Bronchial epithelial cell (primary cell): ENCODE data around the gene LAMTOR4. TPM values are rescaled to one million over a fixed set of nuclear protein-coding genes. Genes with fewer than 3 reads are reported as not detected.

Source experiments
- DNase-seq: peaks from one replicate; pipeline ENCODE4 v3.0.0-alpha.2; 2010; ENCODE audit warnings: low read depth
- FAIRE-seq: peaks from 2 replicates; lab custom pipeline; 2011; peaks lifted over from hg19 to GRCh38; lab: Jason Lieb, UNC
- H3K27me3 ChIP-seq: 2 replicates; pipeline ENCODE4 v1.5.1; 2011; ENCODE audit warnings: low read length; ENCODE audit not compliant: control insufficient read depth, insufficient read depth
- H3K36me3 ChIP-seq: 2 replicates; pipeline ENCODE4 v1.5.1; 2011; ENCODE audit warnings: low read length; ENCODE audit not compliant: control insufficient read depth, insufficient read depth
- H3K4me3 ChIP-seq: 2 replicates; pipeline ENCODE4 v1.5.1; 2011; ENCODE audit warnings: mild to moderate bottlenecking, low read depth, low read length, control low read depth
- total RNA-seq: library from RNA; depleted of rRNA; stranded (reverse); fragments of >200 nt; gene quantifications from 2 replicates; pipeline ENCODE4 v1.2.1, GENCODE V29; 2014
- TF ChIP-seq, protein P1 (sequence below): IDR thresholded peaks from 2 replicates; pipeline ENCODE4 v1.5.1; 2011; ENCODE audit warnings: mild to moderate bottlenecking, moderate library complexity, low read length, control low read depth, inconsistent platforms; ENCODE audit not compliant: insufficient read depth, severe bottlenecking

The LAMTOR4 gene
- total RNA-seq, 1 donor from 2014 or later = 82.7 TPM

DNA sequence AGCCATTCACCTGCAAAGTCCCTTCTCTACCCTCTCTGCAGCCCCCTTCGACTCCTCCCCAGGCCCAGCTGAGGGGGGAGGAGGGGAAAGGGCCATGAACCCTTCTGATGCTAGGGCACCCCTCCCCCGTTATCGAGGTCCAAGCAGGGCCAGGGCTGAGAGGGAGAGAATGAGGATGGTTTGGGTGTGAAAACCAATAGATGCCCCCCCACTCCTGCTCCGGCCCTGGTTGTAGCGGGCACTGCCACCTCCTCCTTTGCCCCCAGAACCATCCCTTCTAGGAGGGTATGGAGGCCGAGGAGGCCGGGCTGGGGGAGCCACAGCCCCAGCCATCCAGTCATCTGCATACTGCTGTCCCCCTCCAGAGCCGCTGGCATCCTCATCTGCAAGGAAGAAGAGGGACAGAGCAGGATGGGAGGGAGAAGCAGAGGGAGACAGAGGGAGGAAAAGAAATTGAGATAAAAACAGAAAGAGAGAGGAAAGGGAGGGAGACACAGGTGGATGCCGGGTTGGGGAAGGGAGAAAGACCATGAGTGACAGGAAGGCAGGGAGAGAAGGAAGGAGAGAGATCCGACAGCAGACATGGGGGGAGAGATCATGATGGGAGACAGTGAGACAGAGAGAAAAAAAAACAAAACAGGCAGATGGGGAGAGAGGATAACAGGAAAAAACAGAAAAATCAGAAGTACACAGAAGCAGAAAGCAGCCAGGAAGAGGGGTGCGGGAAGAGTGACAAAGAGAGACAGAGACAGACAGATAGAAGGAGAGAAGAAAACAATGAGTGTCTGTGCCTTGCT is 21.6 kb downstream of the LAMTOR4 start:
- no peak for FAIRE-seq
- no peak overlapping the region for H3K4me3 ChIP-seq
- TF ChIP-seq, protein P1, sequence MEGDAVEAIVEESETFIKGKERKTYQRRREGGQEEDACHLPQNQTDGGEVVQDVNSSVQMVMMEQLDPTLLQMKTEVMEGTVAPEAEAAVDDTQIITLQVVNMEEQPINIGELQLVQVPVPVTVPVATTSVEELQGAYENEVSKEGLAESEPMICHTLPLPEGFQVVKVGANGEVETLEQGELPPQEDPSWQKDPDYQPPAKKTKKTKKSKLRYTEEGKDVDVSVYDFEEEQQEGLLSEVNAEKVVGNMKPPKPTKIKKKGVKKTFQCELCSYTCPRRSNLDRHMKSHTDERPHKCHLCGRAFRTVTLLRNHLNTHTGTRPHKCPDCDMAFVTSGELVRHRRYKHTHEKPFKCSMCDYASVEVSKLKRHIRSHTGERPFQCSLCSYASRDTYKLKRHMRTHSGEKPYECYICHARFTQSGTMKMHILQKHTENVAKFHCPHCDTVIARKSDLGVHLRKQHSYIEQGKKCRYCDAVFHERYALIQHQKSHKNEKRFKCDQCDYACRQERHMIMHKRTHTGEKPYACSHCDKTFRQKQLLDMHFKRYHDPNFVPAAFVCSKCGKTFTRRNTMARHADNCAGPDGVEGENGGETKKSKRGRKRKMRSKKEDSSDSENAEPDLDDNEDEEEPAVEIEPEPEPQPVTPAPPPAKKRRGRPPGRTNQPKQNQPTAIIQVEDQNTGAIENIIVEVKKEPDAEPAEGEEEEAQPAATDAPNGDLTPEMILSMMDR = no peak
- H3K27me3 ChIP-seq = peaks cover 6% of the 10 kb centered on the region
- DNase-seq = no peak
- no peaks in the 10 kb centered on the region for H3K36me3 ChIP-seq

DNA sequence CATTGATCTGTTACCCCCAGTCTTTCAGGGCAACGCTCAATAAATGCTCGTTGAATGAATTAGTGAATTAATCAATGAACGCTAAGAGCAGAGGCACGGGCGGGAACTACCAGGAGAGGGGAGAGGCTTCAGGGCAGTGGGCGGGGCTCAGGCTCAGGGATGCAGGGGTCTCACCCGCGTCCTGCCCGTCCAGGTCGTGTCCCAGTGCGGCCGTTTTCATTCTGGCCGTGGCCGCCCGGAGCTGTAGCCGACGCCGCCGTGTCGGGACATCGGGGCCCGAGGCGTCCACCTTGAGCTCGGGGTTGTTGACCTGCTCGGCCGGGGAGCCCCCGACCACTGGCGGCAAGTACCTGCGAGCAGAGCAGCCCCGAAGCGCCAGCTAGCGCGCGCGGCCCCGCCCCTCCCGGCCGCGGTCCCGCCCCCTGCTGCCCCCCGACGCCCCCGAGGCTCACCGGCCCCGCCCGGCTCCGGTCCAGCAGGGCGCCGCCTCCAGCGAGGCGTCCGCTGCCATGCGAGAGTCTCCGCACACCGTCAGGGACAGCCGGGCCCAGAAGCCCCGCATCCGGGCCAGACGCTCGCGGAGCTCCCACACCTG is 22.5 kb downstream of the LAMTOR4 start:
- DNase-seq = no peak
- FAIRE-seq = no peak
- no peaks in the 10 kb centered on the region for H3K36me3 ChIP-seq
- TF ChIP-seq, protein P1 = no peak
- H3K27me3 ChIP-seq = peaks cover 6% of the 10 kb centered on the region
- H3K4me3 ChIP-seq = peak overlapping the region; percentile 24

- TF ChIP-seq, protein P1 = no peak
- peak overlapping the region; percentile 24 for H3K4me3 ChIP-seq
- no peak for FAIRE-seq
- H3K36me3 ChIP-seq = no peaks in the 10 kb centered on the region
- DNase-seq = no peak
- H3K27me3 ChIP-seq = peaks cover 6% of the 10 kb centered on the region
Measured at GRCh38 chr7:100171840-100172239, 23.1 kb downstream of the LAMTOR4 start.

DNA sequence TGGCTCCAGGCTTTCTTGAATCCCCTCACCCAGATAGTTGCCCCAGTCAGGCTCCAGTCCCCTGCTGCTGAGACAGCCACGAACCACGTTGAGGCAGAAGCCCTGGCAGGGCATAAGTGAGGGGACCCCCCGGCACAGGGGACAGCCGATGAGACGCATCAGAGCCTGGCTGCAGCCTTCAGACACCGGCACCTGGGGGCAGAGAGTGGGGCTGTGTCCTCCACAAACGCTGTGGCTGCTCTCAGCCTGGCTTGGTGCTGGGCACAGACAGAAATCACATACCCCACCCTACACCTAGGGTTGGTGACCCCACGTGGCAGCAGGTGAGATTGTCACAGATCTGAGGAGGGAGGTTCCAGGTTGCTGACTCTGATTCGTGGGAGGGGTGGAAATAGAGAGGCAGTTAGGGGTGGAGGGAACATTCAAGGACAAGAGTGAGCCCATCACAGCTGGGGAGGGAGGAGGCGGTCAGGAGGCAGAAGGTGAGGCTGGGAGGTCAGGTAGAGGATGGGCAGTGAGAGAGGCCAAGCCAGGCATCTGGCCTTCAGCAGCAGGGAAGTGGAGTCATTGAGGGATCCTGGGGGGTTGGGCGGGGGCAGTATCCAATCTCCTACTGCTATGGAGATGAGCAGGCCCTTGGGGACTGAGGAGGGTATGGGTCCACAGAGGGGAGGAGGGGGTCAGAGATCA is 25.2 kb downstream of the LAMTOR4 start:
- DNase-seq = no peak
- Histone ChIP-seq H3K36me3 (no peaks in the 10 kb centered on the region), H3K27me3 (peaks cover 6% of the 10 kb centered on the region), H3K4me3 (no peak overlapping the region)
- no peak for FAIRE-seq
- TF ChIP-seq, protein P1 = no peak

- Histone ChIP-seq H3K36me3 (no peaks in the 10 kb centered on the region), H3K4me3 (no peak overlapping the region), H3K27me3 (peaks cover 6% of the 10 kb centered on the region)
- DNase-seq (no peak), FAIRE-seq (no peak)
- TF ChIP-seq, protein P1 = no peak
Measured at GRCh38 chr7:100174582-100174981, 25.9 kb downstream of the LAMTOR4 start.
